HG02571 (cell line): ENCODE data around the gene NFATC1.

Experiments
- ATAC-seq: cut with Tn5 transposase; IDR thresholded peaks from one replicate; pipeline ENCODE4 v1.9.1; 2021; ENCODE audit warnings: mild to moderate bottlenecking, moderate library complexity; ENCODE audit not compliant: unreplicated experiment

Gene NFATC1

DNA sequence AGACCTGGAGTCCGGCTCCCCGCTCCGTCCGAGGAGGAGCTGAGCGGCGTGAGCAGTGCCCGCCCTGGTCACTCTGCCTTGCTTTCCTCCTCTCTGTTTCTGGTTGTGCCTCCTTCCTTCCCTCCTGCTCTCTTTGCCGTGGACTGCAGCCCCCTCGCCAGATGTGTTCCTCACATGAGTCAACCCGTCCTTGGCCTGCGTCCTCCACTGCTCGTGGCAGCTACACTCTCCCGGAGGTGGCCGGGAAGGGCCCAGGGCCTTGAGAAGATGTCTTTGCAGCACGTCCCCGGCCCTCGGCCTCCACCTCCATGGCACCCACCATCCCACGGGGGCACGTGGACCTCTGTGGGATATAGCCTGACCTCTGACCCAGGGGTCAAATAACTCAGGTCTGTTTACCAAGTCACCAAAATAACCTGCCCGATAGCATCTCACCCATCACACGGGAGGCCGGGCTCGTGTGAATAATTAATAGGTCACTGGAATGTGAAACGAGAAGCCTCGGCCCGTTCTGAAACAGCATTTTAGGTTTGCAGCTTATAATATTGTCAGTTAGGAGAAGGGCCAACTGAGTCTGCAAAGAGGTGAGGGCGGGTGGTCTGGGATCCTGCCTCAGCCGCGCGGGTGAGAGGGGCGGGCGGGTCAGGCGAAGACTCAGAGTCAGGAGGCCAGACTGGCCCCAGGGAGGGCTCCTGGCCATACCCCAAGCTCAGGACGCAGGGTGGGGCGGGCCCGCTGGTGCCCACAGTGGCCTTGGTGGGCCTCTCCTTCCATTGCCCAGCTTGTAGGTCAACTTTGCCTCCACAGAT is 42.6 kb downstream of the NFATC1 start:
- ATAC-seq = no peak

DNA sequence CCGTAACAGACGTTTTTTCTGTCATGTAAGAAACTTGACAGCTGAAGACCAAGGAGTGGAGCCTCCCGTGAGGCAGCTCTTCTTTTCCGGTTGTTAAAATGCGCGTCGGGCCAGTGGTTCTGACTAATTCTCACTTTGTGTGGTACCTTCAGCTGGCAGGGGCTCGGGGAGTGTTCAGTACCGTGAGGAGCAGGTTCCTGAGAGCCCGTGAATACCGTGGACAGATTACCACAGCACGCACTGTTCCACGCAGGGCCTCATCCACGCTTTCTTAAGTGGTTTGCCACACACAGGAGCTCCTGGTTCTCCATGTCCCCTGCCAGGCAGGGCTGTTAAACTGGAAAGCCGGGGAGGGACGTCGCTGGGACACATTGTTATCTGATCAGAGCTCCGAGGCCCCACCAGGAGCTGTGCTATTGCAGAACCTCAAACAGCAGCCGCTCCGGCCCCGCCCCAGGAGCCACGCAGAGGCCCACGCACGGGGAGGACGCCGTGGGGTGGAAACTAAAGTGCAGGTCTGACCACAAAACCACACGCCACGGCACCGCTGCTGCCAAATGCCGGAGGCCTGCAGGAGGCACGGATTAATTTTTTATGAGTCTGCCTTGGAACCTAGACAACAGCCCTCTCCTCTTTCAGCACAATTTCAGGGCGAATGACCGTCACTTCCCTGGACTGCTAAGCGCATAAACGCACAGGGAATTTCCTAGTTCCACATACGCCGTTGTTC is 43.3 kb downstream of the NFATC1 start:
- ATAC-seq = no peak

DNA sequence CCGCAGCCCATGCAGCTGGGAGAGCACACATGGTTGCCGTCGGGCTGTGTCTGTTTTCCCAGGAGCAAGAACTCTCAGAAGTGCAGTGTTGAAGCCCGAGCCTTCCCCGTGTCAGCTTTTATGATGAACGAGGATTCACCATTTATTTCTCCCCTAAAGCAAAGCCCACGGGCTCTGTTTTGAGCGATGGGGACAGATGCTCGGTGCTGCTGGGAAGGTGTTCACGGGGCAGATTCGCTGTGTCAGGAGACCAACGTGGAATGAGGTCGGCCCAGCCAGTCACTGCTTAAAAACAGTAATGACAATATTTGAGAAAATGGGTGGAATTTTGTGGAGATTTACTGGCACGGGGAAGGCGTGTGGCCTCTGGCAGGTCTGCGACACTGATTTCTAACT is 43.9 kb downstream of the NFATC1 start:
- ATAC-seq = no peak

DNA sequence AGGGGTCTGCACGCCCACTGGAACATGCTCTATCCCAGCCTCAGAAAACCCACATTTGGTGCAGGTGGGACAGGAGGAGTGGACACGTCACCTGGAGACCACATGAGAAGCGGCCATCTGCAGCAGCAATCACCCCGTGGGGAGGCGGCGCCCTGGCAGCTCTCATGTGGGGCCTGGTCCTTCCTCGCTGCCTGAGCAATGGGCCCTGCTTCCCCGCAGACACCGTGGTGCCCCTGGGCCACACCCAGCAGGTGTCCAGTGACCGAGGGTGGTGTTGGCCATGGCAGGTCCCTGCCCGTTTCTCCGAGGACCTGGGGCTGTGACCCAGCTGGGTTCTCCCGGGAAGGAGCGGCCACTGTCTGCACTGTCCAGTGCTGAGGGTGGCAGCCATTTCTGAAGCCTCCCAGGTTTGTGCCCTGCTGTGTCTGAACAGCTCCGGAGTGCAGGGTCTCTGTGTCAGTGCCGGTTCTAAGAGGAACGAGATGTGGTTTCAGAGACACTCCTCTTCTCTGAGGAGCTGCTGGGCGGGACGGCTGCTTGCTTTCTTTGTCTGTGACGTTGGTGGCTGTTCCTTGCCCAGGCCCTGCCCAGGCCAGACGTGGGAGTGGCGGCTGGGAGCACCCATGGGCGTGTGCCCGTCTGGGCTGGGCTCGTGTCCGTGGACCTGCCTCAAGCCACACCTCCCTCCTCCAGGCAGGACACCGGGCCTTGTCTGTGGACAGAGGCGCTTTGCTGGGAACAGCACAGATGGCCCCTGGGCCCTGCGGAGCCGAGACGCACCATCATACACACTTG is 44.8 kb downstream of the NFATC1 start:
- no peak for ATAC-seq

DNA sequence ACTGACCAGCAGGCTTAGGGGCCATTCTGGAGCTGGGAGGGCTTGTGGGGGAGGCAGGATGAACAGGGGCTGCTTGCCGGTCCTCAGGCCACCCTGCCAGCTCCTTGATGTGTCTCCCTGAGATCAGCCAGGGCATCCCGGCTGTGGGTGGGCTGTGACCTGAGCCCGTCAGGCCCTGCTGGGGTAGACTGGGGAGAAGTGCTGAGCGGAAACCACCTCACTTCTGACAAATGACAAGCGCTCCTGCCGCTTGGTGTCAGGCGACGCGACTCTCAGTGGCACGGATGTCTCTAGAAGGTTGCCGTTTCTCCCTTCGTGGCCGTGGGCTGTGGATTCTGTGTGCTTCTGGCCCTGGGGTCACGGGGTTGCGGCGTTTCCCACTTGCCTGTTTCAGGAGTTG is 45.7 kb downstream of the NFATC1 start:
- ATAC-seq = no peak

DNA sequence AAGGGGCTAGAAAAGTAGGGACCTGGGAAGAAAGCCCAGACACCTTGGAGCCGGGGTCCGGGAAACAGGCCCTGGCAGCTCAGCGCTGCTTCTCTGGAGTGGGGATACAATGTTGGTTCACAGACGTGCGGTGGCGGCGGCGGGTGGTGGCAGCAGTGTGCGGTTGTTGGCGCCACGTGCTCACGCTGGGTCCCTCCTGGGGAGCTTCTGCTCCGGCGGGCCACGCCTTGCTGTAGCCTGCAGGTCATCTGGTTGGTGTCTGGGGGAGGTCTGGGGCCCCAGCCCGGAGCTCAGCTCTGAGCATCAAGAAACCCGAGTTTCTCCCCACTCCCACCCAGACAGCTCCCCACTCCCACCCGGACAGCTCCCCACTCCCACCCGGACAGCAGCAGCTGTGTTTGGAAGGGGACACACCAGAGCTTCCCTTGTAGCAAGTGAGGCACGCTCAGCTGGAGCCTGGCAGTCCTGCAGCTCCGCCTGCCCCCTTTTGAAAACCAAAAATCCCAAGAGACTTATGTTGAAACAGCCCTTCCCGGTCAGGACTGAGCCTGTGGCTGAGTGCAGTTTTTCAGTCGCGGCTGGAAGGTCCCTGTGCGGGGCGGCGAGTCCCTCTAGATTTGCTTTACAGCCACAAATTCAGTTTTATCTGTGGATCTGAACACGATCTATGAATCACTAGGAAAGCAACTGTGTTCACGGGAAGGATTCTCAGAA is 46.9 kb downstream of the NFATC1 start:
- ATAC-seq = no peak

DNA sequence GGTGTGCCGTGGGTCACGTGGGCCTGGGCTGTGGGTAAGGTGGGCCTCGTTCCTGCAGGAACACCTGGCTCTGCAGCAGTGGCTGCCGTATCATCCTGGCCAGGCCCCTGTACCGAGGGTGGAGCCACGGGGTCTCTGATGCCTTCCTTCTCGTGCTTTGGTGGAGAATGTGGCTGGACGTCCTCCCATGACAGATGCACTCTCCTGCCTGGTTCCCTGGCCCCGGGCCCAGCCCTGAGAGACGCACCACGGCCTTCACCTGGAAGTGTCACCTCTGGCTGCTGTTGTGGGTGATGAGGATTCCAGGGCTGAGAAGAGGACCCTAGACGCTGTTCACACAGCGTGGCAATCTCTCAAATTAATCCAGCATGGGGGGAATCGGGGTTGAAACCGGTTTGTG is 49.5 kb downstream of the NFATC1 start:
- ATAC-seq = no peak

DNA sequence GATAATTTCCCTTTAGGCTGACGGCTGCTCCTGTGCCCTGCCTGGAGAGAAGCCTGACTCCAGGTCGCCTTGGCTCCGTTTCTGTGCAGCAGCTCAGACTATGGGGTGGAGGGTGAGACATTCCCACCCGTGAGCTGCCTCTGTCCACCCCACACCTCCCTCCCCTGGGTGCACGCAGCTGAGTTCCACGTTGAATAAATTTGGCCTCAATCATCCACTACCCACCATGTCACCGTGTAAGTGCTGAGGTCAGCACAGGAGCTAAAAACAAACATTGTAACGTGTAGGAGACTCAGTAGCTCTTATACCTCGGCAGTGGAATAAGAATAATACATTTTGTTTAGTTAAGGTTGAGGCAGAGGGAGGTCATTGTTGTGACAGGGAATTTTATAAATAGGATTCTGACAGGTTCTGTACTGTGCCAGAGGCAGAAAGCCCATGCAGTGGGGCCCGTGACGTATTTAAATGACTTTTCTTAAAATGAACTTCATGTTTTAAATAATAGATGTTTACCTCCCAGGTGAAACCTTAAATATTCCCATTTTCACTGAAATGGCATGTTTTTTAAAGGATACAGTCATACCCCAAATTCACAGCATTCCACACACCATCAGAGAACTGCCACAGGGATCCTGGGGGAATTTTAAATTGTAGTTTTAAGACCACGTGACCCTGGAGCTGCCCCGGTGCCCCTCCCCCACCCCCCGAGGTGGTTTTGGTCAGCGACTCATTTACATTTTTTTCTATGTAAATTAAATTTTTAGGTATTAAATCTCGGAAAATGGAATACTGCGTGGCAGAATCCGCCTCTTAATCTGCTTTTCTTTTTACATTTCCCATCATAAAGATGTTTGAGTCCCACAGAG is 50.2 kb downstream of the NFATC1 start:
- ATAC-seq = no peak

DNA sequence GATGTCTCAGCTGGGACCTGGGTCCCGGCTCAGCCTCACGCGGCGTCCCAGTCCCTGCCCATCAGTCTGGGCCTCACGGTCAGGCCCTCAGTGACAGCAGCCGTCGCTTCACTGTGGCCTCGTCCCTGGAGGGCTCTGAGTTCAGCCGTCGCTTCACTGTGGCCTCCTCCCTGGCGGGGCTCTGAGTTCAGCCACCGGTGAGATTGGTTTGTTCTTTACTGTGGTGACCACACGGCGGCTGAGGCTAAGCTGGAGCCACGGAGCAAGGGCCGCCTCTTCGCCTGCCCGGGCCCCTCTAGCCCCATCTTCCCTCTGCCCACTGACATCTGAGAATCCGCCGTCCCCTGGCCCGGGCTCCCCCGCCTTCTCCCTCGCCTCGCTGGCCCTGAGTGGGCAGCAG is 51.2 kb downstream of the NFATC1 start:
- no peak for ATAC-seq

DNA sequence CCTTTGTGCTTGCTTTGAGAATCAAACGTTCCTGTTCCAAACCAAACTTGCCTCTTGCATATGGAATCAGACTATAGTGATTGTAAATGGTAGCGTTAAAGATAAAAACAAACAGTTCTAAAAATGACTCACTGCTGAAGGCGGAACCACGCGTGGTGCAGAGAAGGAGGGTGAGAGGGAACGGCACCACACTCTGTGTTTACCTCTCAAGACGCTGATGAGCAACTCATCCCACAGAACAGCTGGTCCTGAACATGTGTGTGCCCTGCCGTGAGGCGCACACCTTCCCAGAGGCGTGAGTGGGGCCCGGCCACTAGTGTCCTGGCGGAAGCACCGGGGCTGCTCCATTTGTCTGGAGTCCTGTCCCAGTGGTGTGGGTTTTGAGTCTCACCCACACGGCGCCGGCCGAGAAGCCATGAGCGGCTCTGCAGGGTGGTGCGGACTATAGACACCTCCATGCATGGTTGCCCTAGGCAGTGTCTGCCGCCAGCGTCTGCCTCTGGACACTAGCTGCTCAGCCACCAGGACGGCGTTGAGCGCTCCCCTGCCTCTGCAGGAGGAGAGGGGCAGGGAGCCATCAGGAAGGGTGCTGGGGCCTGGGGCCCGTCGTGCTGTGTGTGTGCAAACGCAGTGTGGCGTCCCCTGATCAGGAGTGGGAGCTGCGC is 52.1 kb downstream of the NFATC1 start:
- no peak for ATAC-seq

DNA sequence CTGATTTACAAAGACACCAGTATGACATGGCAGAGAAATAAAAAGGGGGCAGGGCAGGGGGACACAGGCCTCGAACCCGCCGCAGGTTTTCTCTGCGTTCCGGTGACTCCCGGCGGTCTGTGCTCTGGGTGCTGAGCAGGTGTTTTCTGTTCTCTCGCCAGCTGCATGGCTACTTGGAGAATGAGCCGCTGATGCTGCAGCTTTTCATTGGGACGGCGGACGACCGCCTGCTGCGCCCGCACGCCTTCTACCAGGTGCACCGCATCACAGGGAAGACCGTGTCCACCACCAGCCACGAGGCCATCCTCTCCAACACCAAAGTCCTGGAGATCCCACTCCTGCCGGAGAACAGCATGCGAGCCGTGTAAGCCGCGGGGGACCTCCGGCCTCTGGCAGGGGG is 52.9 kb downstream of the NFATC1 start:
- ATAC-seq = no peak

DNA sequence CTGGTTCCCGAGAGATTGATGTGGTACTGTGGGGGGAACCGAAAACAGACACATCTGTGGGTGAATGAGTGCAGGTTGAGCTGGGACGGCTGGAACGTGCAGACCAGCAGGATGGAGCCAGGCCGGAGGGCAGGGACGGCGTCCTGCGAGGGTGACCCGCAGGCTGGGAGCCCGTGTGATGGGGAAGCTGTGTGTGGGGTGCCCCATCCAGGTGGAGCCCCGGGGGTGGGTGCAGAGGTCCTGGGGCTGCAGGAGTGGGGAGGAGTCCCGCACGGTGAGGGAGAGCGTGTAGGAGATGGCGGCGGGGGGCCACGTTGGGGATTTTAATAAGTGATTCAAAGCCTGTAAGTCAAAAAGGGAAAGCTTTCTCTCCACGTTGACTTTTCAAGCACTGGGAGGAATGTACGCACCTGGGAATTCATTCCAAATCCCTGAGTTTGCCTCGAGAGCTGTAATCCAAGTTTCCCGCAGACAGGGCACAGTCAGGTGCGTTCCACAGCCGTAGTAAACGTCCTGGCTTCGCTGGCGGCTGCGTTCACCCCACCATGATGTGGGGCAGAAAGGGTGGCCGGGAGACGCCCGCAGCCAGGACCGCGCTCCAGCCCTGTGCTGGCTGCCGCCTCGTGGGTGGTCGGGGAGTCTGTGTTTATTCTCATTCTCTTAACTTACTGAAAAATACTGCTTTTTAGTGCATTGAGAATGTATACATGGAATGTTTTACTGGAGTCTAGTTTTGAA is 54.0 kb downstream of the NFATC1 start:
- no peak for ATAC-seq

DNA sequence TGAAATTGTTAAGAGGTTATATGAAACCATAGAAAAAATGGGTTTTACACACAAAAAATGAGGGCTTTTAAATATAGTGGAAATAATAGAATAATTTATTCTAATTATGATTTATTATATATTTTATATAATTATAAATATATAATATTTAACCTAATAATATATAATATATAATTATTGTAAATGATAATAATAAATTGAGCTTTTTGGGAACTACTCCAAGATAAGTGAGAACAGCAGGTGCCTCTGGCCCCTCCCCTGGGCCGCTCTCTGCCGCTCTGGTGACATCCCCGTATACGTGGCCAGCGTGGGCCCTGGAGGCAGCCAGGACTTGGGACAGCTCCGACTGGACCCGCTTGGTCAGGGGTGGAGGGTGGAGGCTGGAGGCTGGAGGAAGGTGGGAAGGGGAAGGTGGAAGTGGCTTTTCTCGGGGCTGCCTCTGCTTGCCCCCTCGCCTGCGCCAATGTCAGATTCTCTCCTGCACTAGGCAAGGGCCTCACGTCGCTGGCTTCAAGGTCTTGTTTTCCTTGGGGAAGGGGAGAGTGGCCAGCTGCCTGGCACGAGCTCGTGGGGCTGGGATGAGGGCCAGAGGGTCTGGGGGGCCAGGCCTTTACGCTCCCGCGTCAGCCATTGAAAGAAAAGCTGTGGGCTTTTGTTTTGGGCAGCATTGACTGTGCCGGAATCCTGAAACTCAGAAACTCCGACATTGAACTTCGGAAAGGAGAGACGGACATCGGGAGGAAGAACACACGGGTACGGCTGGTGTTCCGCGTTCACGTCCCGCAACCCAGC is 54.8 kb downstream of the NFATC1 start:
- no peak for ATAC-seq

DNA sequence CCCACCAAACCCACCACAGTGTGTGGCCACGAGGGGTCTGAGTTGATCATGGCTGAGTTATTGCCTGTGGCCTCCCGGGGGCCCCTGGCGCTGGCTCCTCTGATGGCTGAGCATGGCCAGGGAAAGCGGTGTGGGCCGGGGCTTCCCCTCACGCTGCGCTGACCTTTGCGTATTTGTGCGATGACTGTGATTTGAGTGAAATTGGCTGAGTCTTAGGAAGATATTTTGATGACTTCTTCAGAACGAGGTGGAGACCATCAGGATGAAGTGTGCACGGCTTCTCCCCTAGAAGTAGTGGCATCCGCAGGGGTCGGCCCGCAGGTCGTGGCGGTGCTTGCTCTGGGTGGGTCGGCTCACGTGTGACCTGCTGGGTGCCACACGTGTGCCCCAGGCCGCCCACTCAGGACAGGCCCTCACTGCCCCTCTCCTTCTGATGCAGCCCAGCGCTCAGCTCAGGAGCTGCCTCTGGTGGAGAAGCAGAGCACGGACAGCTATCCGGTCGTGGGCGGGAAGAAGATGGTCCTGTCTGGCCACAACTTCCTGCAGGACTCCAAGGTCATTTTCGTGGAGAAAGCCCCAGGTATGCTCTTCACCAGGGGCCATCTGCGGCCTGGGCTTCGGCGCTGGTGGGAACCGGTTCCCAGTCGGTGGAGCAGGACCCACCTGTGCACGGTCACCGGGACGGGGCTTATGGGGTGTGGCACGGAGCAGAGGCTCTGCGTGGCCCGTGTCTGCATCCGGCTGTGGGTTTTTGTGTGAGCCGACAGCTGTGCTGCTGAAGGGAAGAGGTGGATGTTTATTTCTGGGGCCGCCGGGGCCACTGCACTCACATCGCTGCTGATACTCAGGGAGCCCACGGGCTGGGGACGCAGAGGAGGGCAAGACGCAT is 55.8 kb downstream of the NFATC1 start:
- ATAC-seq = no peak

DNA sequence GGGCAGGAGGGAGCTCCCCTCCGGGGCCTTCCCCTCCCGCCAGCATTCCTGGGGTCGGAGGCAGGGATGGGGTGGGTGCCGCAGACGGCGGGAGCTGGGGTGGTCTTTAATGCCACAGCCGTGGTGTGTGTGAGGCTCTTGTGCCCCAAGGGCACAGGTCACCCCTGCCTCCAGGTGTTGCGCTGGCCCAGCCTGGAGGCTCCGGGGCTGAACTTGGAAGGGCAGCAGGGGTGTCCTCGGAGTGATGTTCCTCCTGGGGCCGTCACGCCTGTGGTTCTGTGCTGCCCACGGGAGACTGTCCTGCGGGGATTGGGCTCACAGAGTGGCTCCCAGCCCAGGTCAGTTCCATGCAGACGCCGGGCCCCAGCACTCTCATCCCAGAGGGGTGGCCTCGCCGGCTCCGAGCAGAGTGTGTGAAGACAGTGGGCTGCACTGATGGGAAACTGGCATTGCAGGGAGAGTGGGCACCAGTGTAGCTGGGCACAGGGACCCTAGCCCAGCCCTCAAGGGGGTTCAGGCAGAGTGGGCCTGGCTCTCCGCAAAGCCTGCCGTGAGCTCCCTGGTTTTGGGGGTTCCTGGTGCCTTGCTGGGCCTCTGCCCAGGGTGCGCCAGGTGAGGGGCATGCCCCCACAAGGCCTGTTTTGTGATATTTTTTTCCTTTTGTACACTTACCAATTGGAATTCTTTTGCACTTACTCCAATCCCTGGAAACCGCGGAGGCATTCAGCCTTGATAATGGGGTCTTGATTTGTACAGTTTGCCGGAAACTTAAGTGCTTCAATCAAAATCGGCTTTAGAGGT is 56.7 kb downstream of the NFATC1 start:
- ATAC-seq = no peak

DNA sequence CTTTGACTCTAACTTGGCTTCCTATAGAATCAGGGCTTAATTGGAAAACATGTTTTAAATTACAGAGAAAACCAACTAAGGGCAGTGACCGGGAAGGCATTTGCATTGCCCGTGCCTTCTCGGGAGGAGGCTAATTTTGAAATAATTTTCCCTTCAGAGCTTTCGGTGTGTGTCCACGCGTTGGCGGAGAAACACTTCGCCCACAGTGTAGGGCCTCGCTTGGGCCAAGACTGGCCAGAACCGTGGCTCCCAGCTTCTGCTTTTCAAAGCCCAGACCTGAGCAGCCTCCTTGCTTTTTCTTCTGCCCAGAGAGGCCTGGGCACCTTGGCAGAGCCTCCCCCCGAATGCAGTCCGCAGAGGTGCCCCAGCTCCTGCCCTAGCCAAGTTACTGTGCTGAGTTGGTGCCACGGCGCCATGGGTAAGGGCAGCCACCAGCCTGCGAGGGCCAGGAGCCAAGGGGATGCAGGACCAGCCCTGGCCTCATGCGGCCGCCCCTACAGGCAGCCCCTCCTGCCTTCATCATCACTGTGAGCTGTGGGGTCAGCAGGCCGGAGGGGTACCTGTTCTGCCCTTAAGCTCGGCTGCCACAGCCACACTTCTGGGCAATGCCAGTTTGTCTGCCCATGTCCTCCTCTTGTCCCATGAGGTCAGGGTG is 57.4 kb downstream of the NFATC1 start:
- ATAC-seq = no peak
